ENCODE data around the gene ADGRD1.

- TF ChIP-seq CTCF (IDR thresholded peaks at IDR 0.05), result no peak
- no peak for TF ChIP-seq POLR2AphosphoS5 (IDR thresholded peaks at IDR 0.05; ENCODE audit: insufficient read depth in 1 of 2, low read depth in 1 of 2)
Observed at GRCh38 chr12:131003036-131003715, 49.5 kb downstream of the ADGRD1 start.

Data from vagina (tissue), 2 donors.